NCI-H146 treated with DMSO at 0.1 percent for 48 hours (cell line): ENCODE data around the gene JUN.

Source experiments
- DNase-seq: peaks from one replicate; lab custom pipeline; 2025; ENCODE audit not compliant: unreplicated experiment; lab: John Stamatoyannopoulos, UW

JUN gene

DNA sequence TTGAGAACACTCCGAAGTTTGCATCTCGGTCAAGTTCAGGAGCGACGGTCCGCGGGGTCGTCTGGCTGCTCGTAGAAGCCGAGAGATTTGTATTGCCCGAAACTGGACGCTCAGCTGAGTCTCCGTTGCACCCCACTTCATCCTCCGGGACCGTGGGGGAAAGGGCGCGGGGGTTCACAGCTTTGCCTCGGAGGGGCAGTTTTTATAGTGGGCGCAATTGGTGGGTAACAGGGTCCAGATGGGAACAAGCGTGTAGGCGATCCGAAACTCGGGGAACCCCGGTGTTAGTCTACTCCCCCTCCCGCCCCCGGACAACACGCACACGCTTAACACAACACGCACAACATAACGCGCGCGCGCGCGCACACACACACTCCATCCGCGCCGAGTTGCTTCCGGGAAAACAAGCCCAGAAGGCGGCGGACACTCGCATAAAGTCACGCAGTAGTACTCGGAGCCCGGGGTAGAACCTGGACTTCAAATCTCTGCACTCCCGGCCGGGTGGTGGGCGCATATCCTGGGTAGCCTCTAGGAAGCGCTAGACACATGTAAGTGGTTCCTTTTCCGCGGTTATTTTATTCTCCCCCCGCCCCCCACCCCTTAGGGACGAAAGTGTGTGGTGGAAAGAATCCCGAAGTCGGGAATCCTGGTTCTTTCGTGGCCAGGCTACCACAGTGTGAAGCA is 1.1 kb upstream of the JUN start:
- DNase-seq: peak; percentile 72

GRCh38 chr1:58783090-58783992 is 506 bp downstream of the JUN start:
- no peak for DNase-seq

GRCh38 chr1:58782178-58783089 is 1.4 kb downstream of the JUN start:
- peak; percentile 31 for DNase-seq

DNA sequence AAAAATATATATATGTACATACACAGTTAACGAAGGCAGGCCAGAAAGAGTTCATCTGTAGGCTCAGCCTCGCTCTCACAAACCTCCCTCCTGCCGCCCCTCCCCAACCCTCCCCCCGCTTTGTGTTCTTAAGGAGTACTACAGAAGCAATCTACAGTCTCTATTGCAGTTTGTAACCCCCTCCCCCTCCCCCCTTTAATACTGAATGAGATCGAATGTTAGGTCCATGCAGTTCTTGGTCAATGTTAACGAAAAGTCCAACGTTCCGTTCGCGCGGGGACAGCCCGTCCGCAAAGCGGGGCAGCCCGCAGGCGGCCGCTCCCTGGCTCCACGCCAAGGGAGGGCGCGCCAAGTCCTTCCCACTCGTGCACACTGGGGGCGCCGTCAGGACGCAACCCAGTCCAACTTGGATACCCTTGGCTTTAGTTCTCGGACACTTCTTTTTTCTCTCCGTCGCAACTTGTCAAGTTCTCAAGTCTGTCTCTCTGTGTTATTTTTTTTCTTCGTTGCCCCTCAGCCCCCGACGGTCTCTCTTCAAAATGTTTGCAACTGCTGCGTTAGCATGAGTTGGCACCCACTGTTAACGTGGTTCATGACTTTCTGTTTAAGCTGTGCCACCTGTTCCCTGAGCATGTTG is 2.2 kb downstream of the JUN start:
- DNase-seq: peak; percentile 46

- peak; percentile 73 for DNase-seq
These were observed 2.9 kb downstream of the JUN start for GRCh38 chr1:58780836-58781452.

- no peak for DNase-seq
These were observed 3.4 kb downstream of the JUN start for GRCh38 chr1:58780411-58780810.

- DNase-seq: peak; percentile 60
These were observed 4.0 kb downstream of the JUN start for GRCh38 chr1:58779801-58780382.

DNA sequence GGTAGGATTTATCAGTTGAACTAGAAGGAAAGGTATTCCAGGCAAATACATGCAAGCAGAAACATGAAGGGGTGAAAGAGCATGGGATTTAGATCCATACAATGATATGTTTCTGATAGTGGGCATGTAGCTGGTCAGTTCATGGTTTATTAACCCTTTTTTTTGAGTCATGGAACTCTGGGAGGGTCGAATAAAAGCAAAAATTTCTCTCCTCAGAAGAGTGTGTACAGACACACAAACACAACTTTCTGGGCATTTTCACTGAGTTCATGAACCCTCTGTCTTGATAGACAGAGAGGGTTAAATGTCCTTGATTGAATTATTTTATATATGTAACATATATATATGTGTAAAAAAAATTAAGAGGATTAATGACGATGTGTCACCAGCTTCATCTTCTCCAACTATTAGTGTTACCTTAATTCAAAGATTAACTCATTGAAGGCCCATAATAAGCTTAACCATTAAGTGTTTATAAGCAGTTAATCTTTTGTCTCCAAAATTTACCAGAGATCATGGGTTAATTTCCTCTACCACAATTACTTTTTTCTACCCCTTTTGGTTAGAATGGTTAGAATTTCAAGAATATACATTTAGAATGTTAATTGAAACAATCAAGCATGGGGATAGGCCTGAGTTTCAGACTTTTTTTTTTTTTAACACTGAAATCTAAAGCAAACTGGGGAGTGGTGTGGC is 4.6 kb downstream of the JUN start:
- DNase-seq: no peak

DNA sequence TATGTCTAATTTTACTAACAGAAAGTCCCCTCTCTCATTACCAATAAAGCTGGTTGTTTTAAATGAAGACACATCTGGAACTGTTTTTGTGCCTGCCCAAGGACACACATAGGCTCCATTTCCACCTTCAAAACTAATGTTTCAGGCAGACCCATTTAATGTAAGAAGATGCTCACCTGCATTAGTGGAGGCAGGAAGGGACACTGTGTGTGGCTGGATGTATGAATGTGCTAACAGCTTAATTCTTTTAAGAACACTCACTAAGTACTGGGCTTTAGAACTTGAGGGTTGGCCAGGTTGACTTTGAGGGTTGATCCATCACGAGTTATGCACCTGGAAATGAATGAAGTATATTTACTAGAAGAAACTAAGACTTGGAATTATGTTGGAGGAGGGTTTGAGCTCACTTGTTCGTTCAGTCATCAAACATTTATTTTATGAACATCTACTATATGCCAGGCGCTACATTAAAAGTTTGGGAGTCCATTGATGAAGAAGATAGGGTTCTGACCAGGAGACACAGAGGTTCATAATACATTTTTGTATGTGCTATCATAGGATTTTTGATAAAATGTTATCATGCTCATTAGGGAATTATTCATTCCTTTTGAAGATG is 5.4 kb downstream of the JUN start:
- DNase-seq: no peak

- no peak for DNase-seq
These were observed 9.8 kb downstream of the JUN start for GRCh38 chr1:58774027-58774426.

DNA sequence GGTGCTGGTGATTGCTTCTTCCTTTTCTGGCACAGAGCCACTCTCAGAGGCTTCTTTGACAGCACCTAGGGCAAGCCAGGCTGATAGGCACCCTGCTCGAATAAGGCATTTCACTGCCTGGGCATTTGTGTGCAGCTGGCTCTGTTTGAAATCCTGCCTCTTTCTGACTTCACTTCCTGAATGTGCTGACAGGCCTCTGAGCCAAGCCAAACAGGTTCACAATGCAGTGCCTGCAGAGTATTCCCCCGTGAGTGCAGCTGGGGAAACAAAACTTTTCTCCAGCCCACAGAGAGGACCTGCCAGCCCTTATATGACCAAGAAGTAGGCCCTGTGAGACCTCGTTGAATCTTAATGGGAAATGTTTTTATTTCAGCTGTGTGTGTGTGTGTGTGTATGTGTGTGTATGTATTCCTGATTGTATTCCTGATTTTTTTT is 10.4 kb downstream of the JUN start:
- DNase-seq: peak; percentile 40

DNA sequence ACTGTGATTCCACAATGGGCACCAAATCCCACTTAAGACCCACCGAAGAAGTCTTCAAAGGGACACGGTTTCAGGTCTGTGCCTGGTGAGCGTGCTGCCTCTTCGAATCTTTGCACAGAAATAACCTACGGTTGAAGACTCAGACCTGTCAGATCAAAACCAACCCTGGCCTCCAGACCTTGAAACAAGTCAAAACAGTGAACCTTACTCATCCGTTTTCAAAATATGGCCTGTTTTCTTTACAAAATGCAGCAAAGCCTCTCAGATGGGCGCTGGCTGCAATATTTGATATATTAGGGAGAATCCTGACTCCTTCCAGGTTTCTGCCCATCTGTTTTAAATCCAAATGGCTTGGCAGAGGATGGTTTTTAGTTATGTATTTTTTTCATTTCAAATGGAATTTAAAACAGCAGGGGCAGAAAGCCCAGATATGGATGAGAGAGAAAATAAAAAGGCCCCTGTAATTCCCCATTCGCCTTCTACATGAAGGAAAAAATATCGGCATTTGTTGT is 14.0 kb downstream of the JUN start:
- DNase-seq: no peak

DNA sequence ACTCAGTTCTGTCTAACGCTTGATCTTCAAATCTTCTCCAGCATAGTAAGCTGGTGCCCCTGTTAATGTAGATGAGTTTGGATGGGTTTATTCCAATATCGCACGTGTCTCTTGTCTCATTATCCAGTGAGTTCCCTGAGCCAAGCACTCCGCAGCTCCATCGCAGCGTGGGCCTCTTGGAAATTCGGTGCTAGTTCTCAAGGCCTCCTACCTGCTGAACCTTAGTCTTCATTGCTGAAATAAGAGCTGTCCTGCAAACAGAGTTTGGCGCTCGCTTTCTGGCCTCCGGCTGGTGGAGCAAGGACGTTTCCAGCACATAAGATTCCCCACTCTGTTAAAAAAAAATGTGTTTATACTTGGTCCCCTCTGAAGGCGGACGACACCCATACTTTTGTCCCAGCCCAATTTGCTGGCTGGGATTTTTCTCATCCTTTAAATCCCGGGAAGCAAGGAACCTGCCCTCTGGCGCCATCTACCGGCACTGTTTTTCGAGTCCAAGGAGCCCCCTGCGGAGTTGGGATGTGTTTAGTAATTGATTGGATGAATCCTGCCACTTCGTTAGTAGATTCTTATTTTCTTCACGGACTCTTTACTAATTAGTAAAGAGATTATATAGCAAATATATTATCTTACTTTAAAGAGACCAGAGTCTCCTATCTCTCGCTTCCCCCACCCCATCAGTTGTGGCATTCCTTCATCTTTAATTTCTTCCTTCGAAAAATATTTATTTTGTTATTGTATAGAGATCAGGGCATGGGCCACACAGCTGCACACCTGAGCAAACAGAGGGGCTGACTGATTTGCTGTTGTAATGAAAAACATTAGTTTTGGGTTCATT is 14.7 kb downstream of the JUN start:
- DNase-seq: peak; percentile 62

- DNase-seq: no peak
These were observed 15.6 kb downstream of the JUN start for GRCh38 chr1:58768191-58768731.

GRCh38 chr1:58767143-58767542 is 16.7 kb downstream of the JUN start:
- no peak for DNase-seq

GRCh38 chr1:58765441-58765840 is 18.4 kb downstream of the JUN start:
- no peak for DNase-seq

DNA sequence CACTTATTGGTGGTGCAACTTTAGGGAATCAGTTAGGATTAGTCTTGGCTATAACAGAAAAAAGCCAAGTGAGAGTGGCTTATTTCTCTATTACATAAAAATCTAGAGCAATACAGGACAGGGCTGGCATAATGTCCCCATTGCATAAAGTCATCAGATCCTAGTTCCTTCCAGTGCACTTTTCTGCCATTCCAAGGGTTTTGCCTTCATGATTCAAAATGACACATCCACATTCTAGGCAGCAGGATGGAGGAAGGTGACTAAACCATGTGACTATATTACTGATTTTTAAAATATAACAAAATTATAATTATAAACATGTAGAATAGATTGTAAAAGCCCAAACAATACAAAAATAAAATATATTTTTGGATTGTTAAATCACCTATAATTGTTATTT is 18.8 kb downstream of the JUN start:
- no peak for DNase-seq
